ENCODE results near the gene SSR4.

Gene SSR4

DNA sequence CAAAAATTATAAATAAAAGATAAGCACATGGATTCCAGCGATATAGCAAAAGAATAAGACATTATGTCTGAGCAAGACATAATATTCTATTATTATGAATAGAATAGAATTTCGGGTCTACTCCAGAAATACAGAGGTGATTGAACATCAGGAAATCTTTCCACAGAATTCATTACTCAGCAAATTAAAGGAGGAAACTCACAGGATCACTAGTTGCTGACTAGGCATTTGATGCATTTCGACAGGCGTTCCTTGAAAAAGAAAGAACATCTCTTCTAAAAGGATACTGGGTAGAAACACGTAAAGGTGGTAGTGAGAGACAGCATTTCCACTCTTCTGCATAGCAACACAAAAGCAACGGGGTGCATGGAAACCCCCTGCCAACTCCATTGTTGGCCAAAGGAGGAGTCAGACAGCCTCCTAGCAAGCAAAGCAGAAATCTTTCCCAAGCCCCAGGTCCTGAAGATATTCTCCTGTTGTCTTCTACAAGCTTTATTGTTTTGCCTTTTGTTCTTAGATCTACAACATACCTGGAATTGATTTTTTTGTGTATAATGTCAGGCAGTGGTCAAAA, 50.1 kb downstream of the SSR4 start:
- Mint-ChIP-seq H3K36me3 (no peaks in the 10 kb centered on the region), H3K27me3 (peaks cover 4% of the 10 kb centered on the region), H3K4me3 (no peak overlapping the region)

DNA sequence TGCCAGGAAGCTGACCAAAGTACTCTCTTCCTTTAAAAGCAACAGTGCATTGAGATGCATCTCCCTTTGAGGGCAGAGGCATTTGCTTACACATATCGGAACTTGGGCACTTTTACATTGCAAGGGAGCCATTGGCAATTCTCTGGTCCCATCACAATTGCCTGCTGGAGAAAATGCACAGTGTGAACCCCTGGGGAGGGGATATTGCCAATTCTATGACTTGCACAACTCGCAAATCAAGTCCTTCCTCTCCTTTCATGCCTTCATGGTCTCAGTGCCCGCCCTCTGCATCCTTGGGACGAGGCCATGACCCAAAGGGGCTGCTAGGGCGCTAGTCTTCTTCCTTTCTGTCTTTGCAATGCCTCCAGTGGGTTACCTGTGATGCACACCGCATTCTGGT, 50.7 kb downstream of the SSR4 start:
- Mint-ChIP-seq H3K27me3 (peaks cover 4% of the 10 kb centered on the region), H3K36me3 (no peaks in the 10 kb centered on the region), H3K27ac (no peak overlapping the region), H3K4me1 (ENCODE audit: low read depth) (no peaks in the 10 kb centered on the region), H3K9me3 (ENCODE audit: low read depth) (no peaks in the 10 kb centered on the region), H3K4me3 (no peak overlapping the region)

More for the DNA sequence above, 50.1 kb downstream of the SSR4 start:
- Mint-ChIP-seq H3K9me3 (ENCODE audit: low read depth) (no peaks in the 10 kb centered on the region), H3K27ac (no peak overlapping the region), H3K4me1 (ENCODE audit: low read depth) (no peaks in the 10 kb centered on the region)

DNA sequence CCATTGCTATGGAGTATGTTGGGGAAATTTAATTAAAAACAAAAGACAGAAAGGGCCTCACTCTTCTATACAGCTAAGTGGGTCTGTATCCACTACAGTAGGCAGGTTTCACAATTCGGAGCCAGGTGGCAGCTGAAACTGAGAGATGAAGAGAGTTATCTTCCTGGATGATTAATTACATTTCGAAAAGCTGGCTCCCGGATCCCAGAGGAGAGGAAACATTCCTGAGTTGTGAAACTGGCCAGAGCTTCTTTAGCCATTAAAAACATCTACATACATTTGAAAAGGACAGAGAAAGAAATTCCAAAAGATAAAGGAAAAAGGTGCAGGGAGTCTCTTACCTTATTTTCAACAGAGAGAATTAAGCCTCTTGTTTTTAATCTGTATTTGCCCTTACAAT, 51.4 kb downstream of the SSR4 start:
- no peak overlapping the region for H3K27ac Mint-ChIP-seq
- no peaks in the 10 kb centered on the region for H3K4me1 Mint-ChIP-seq (ENCODE audit: low read depth)
- no peaks in the 10 kb centered on the region for H3K9me3 Mint-ChIP-seq (ENCODE audit: low read depth)
- H3K4me3 Mint-ChIP-seq: no peak overlapping the region
- H3K27me3 Mint-ChIP-seq: peaks cover 4% of the 10 kb centered on the region
- no peaks in the 10 kb centered on the region for H3K36me3 Mint-ChIP-seq
